ENCODE measurements around the gene HIGD1B. TPM values are rescaled to one million over a fixed set of nuclear protein-coding genes. Genes with fewer than 3 reads are reported as not detected.

HIGD1B gene
- polyA plus RNA-seq, 3 donors = not detected

DNA sequence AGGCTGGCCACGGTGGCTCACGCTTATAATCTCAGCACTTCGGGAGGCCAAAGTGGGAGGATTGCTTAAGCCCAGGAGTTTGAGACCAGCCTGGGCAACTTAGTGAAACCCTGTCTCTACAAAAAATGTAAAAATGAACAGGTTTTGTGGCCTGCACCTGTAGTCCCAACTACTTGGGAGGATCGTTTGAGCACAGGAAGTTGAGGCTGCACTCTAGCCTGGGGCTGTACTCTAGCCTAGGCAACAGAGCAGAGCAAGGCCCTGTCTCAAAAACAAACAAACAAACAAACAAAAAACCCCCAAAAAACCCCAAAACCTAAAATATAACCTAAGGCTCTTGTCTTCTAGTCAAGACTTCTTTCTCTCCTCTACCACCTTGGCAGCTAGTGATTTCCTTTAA lies 7.4 kb upstream of the HIGD1B start:
- TF ChIP-seq CTCF (IDR thresholded peaks at IDR 0.05) = no peak
- Histone ChIP-seq H3K9me3 (replicated peaks in 1 of 2; ENCODE audit: control insufficient read depth in 1 of 2, insufficient read depth in 1 of 2, low read length in 2 of 2) (no peaks in the 10 kb centered on the region), H3K36me3 (replicated peaks in 1 of 2; ENCODE audit: control insufficient read depth in 1 of 2, insufficient read depth in 2 of 2, low read length in 2 of 2) (no peaks in the 10 kb centered on the region), H3K4me2 (replicated peaks; ENCODE audit: extremely low read depth, low read length, poor library complexity, severe bottlenecking) (no peak overlapping the region), H3K27me3 (ENCODE audit: control insufficient read depth in 2 of 2, insufficient read depth in 2 of 2, low read length in 2 of 2) (peaks cover 0 to 2% of the 10 kb centered on the region in 2 donors), H3K4me3 (replicated peaks in 1 of 3; ENCODE audit: low read depth in 2 of 3, low read length in 3 of 3) (no peak overlapping the region), H3K27ac (ENCODE audit: low read depth in 1 of 2, low read length in 2 of 2) (no peak overlapping the region), H3K9ac (ENCODE audit: insufficient read depth, low read length, poor library complexity, severe bottlenecking) (no peak overlapping the region), H2AFZ (ENCODE audit: insufficient read depth, low read depth, low read length, poor library complexity, severe bottlenecking) (no peak overlapping the region), H4K20me1 (ENCODE audit: insufficient read depth, low read length) (no peaks in the 10 kb centered on the region), H3K79me2 (ENCODE audit: insufficient read depth, low read length) (no peaks in the 10 kb centered on the region), H3K4me1 (ENCODE audit: control insufficient read depth in 1 of 2, insufficient read depth in 2 of 2, low read length in 2 of 2) (no peaks in the 10 kb centered on the region)
- Mint-ChIP-seq H3K27me3 (ENCODE audit: low read depth in 3 of 3) (peaks cover 18 to 35% (median 23%) of the 10 kb centered on the region in 3 donors), H3K27ac (peak overlapping the region in 1 of 7 donors; percentile 36), H3K4me3 (no peak overlapping the region), H3K4me1 (no peaks in the 10 kb centered on the region), H3K9me3 (peaks cover 0 to 2% (median 0%) of the 10 kb centered on the region in 7 donors), H3K36me3 (no peaks in the 10 kb centered on the region)
- no peak for DNase-seq
- intact Hi-C loops (cut with micrococcal nuclease) = no loop called here
- 73% methylated on average over 4 of the region's 4 CpGs for WGBS (ENCODE audit: insufficient coverage)

- no peaks in the 10 kb centered on the region for H3K36me3 ChIP-seq (replicated peaks in 1 of 2; ENCODE audit: control insufficient read depth in 1 of 2, insufficient read depth in 2 of 2, low read length in 2 of 2)
- no peak overlapping the region for H3K4me3 ChIP-seq (replicated peaks in 1 of 3; ENCODE audit: low read depth in 2 of 3, low read length in 3 of 3)
- intact Hi-C loops (cut with micrococcal nuclease) = no loop called here
- Mint-ChIP-seq H3K36me3 (no peaks in the 10 kb centered on the region), H3K27ac (no peak overlapping the region), H3K9me3 (peaks cover 0 to 1% (median 0%) of the 10 kb centered on the region in 7 donors), H3K4me1 (no peaks in the 10 kb centered on the region), H3K4me3 (no peak overlapping the region), H3K27me3 (ENCODE audit: low read depth in 3 of 3) (peaks cover 15 to 31% (median 21%) of the 10 kb centered on the region in 3 donors)
- WGBS (ENCODE audit: insufficient coverage) = 100% methylated on average over 2 of the region's 3 CpGs
- no peak for DNase-seq
- no peak overlapping the region for H3K27ac ChIP-seq (ENCODE audit: low read depth in 1 of 2, low read length in 2 of 2)
- no peak overlapping the region for H3K4me2 ChIP-seq (replicated peaks; ENCODE audit: extremely low read depth, low read length, poor library complexity, severe bottlenecking)
- H3K27me3 ChIP-seq (ENCODE audit: control insufficient read depth in 2 of 2, insufficient read depth in 2 of 2, low read length in 2 of 2) = peaks cover 0 to 1% of the 10 kb centered on the region in 2 donors
- no peaks in the 10 kb centered on the region for H3K79me2 ChIP-seq (ENCODE audit: insufficient read depth, low read length)
- H3K4me1 ChIP-seq (ENCODE audit: control insufficient read depth in 1 of 2, insufficient read depth in 2 of 2, low read length in 2 of 2) = no peaks in the 10 kb centered on the region
- no peak for TF ChIP-seq CTCF (IDR thresholded peaks at IDR 0.05)
- H3K9me3 ChIP-seq (replicated peaks in 1 of 2; ENCODE audit: control insufficient read depth in 1 of 2, insufficient read depth in 1 of 2, low read length in 2 of 2) = no peaks in the 10 kb centered on the region
- no peak overlapping the region for H2AFZ ChIP-seq (ENCODE audit: insufficient read depth, low read depth, low read length, poor library complexity, severe bottlenecking)
- no peaks in the 10 kb centered on the region for H4K20me1 ChIP-seq (ENCODE audit: insufficient read depth, low read length)
- no peak overlapping the region for H3K9ac ChIP-seq (ENCODE audit: insufficient read depth, low read length, poor library complexity, severe bottlenecking)
Measured at GRCh38 chr17:44840936-44841335, 6.7 kb upstream of the HIGD1B start.

Measured in CD14-positive monocyte (primary cell).